GM20000 (cell line): ENCODE data around the gene AMH.
"Not testable (repeated sequence)": the region's sequence is repeated elsewhere in the genome, so short reads cannot be mapped to it uniquely, and the experiment has no call there.

ENCODE experiments used
- DNase-seq: peaks from one replicate; pipeline ENCODE4 v3.0.0; 2012; ENCODE audit warnings: low spot score
- TF ChIP-seq, protein P1 (sequence below): IDR thresholded peaks from 2 replicates; pipeline ENCODE4 v1.5.1; 2012; ENCODE audit warnings: mild to moderate bottlenecking, control low read depth; ENCODE audit errors: extremely low read depth, missing control alignments

AMH gene

DNA sequence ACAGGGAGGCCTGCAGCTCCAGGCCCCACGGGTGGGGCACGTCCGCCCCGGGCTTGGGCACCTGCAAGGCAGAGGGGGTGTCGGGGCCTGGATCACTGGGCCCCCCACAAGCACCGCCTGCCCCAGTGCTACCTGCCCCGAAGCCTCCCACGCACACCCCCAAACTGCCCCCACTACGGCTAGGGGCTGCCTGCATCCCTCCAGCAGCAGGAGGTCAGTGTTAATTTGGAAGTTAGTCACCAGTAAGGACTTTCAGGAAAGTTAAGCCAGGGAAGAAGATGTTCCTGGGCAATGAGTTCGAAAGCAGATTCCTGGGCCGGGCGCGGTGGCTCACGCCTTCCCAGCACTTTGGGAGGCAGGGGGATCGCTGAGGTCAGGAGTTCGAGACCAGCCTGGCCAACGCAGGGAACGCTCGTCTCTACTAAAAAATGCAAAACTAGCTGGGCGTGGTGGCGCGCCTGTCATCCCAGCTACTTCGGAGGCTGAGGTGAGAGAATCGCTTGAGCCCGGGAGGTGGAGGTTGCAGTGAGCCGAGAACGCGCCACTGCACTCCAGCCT is 27.4 kb downstream of the AMH start:
- no peak for DNase-seq
- TF ChIP-seq, protein P1, sequence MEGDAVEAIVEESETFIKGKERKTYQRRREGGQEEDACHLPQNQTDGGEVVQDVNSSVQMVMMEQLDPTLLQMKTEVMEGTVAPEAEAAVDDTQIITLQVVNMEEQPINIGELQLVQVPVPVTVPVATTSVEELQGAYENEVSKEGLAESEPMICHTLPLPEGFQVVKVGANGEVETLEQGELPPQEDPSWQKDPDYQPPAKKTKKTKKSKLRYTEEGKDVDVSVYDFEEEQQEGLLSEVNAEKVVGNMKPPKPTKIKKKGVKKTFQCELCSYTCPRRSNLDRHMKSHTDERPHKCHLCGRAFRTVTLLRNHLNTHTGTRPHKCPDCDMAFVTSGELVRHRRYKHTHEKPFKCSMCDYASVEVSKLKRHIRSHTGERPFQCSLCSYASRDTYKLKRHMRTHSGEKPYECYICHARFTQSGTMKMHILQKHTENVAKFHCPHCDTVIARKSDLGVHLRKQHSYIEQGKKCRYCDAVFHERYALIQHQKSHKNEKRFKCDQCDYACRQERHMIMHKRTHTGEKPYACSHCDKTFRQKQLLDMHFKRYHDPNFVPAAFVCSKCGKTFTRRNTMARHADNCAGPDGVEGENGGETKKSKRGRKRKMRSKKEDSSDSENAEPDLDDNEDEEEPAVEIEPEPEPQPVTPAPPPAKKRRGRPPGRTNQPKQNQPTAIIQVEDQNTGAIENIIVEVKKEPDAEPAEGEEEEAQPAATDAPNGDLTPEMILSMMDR: no peak

DNA sequence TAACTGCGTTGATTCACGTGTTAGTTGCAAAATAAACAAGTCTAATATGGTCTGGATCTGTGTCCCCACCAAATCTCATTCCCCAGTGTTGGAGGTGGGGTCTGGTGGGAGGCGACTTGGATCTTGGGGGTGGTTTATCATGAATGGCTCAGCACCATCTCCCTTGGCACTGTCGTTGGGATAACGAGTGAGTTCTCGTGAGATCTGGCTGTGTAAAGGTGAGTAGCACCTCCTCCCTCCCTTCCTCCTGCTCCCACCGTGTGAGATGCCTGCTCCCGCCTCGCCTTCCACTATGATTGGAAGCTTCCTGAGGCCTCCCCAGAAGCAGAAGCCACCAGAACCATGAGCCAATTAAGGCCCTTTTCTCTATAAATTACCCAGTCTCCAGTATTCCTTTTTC is 28.0 kb downstream of the AMH start:
- no peak for DNase-seq
- TF ChIP-seq, protein P1: no peak

DNA sequence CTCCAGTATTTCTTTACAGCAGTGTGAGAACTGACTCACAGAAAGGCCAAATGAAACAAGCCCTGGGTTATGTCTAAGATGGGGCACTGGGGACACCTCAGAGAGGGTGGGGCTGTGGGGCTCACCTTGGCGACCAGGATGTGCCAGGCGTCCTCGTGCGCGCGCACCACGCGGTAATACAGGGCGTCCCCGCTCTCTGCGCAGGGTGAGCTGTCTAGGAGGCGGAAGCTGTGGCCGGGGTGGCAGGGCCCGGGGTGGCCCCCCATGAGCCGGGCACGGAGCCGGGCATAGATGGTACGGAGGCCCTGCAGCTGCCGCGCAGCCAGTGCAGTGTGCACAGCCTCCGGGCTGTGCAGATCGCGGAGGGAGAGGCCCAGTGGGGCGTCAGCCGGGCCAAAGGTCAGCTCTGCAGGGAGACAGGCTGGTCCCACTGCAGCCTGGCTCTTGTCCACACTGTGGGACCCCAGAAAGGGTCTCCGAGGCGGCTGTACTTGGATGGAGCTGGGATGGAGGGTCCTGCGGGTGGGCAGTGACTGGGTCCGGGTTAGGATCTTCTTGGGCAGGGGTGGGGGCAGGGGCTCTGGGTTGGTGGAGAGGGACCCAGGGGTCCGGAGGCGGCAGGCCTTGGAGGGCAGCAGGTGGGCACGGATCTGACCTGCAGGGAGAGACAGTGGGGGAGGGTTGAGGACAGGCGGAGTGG is 29.5 kb downstream of the AMH start:
- DNase-seq: no peak
- TF ChIP-seq, protein P1: no peak

DNA sequence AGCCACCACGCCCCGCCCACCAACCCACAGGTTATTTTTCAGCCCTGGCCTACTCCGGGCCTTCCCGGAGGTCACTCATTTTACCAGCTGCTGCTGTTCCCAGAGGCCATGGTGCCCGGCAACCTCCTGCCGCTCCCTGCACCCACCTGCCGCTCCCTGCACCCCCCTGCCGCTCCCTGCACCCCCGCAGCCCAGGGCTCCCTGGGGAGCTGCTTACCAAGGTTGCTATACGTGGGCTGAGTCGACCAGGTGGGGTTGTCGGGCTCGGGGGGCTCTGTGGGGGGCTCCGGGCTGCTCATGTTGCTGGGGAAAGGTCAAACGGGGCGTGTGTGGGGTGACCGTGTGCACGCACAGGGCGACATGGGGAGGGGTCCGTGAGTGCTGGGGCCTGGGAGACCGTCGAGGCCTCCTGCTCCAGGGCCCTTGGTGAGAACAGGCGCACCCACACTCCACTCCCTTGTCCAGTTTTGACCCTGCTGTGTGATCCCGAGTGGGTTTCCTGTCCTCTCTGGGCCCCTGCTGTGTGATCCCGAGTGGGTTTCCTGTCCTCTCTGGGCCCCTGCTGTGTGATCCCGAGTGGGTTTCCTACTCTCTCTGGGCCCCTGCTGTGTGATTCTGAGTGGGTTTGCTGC is 31.6 kb downstream of the AMH start:
- TF ChIP-seq, protein P1: no peak
- DNase-seq: no peak

DNA sequence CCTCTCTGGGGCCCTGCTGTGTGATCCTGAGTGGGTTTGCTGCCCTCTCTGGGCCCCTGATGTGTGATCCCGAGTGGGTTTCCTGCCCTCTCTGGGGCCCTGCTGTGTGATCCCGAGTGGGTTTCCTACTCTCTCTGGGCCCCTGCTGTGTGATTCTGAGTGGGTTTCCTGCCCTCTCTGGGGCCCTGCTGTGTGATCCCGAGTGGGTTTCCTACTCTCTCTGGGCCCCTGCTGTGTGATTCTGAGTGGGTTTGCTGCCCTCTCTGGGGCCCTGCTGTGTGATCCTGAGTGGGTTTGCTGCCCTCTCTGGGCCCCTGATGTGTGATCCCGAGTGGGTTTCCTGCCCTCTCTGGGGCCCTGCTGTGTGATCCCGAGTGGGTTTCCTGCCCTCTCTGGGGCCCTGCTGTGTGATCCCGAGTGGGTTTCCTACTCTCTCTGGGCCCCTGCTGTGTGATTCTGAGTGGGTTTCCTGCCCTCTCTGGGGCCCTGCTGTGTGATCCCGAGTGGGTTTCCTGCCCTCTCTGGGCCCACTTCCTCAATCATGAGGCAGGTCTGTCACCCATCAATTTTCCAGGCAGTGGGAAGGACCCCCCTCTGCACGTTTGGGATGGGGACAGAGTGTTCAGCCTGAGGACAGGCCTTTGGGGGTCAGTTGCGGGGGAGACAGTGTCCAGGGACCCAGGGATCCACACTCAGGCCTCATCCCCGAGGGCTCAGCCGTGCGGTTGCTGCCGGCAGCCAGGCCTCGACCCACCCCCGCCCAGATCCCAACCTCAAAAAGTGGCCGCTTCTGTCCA is 32.3 kb downstream of the AMH start:
- DNase-seq: not testable (repeated sequence)

DNA sequence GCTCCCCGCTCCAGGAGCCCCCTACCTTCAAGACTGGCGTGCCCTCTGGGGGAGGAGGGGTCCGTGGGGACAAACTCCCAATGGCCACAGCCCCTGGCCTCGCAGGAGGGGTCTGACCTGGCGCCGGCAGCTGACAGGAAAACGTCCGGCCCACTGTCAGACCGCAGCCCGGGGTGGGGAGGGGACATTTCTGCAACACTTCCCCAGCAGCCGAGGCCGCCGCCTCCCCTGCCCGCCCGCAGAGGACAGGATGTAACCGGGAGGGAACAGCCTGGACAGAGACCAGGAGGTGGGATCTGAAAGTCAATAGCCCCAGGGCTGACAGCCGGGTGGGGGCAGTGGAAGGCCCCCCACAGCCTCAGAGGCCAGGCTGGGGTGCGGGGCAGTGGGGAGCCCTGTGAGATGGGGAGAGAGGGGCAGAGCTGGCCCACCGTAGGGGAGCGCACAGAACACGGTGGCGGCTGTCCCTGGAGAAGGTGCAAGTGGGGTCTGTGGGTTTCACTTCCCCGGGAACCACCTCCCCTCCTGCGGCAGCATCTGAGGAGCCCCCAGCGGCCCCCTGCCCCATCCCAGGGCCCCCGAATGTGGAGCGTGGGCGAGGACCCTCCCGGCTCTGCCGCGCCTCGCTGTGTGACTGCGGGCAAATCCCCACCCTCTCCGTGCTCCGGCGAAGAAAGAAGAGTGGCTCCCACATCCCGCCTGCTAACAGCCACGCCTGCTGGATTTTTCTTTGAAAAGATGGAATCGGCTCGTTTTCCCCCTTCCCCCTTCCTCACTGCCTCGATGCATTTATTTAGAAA is 33.1 kb downstream of the AMH start, which contains the start of gene PEAK3:
Gene PEAK3, minus strand, starts transcription at position 114 of the 800 bp plus-strand sequence. CDS start 1,244 bp downstream, outside the sequence.
- DNase-seq: peak; percentile 73
- TF ChIP-seq, protein P1: no peak

DNA sequence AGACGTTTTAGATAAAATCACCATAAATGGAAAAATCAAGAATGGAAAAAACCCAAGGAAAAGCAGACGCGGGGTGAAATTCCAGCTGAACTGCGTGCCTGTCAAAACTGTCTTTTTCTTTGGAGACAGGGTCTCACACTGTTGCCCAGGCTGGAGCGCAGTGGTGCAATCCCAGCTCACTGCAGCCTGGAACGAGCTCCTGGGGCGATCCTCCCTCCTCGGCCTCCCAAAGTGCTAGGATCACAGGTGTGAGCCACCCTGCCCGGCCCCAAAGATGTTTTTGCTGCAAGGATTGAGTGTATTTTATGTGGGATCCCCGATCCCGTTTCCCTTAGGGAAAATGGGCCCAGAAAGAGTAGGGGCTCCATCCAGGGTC is 33.7 kb downstream of the AMH start:
- DNase-seq: no peak
- TF ChIP-seq, protein P1: no peak
